Neuronal stem cell (in vitro differentiated cells): ENCODE measurements around the gene HS3ST6.
"Not testable (repeated sequence)": the region's sequence is repeated elsewhere in the genome, so short reads cannot be mapped to it uniquely, and the experiment has no call there.

ENCODE experiments used
- DNase-seq: peaks from one replicate; pipeline ENCODE4 v3.0.0-alpha.2; 2013; ENCODE audit warnings: low spot score
- H2AFZ ChIP-seq: one replicate; pipeline ENCODE4 v1.6.1; 2013; ENCODE audit warnings: mild to moderate bottlenecking, low read length, inconsistent platforms
- H2AK5ac ChIP-seq: 2 replicates; pipeline ENCODE4 v1.6.1; 2013; ENCODE audit warnings: low read depth, mild to moderate bottlenecking, inconsistent platforms, low read length, moderate library complexity, mixed read lengths
- H2BK120ac ChIP-seq: 2 replicates; pipeline ENCODE4 v1.6.1; 2013; ENCODE audit warnings: low read depth, mild to moderate bottlenecking, inconsistent platforms, low read length, moderate library complexity, mixed read lengths
- H2BK12ac ChIP-seq: one replicate; pipeline ENCODE4 v1.6.1; 2013; ENCODE audit warnings: low read length, inconsistent platforms
- H2BK15ac ChIP-seq: 2 replicates; pipeline ENCODE4 v1.6.1; 2013; ENCODE audit warnings: mild to moderate bottlenecking, low read length, inconsistent platforms, mixed read lengths
- H2BK5ac ChIP-seq: one replicate; pipeline ENCODE4 v1.6.1; 2013; ENCODE audit warnings: inconsistent platforms, mild to moderate bottlenecking, low read length, moderate library complexity
- H3K14ac ChIP-seq: one replicate; pipeline ENCODE4 v1.6.1; 2013; ENCODE audit warnings: low read length, inconsistent platforms
- H3K18ac ChIP-seq: 2 replicates; pipeline ENCODE4 v1.6.1; 2013; ENCODE audit warnings: low read length, inconsistent platforms
- H3K23ac ChIP-seq: 2 replicates; pipeline ENCODE4 v1.6.1; 2013; ENCODE audit warnings: low read depth, mild to moderate bottlenecking, mixed read lengths, low read length, inconsistent platforms; ENCODE audit not compliant: poor library complexity
- H3K27ac ChIP-seq: replicated peaks from 3 replicates; pipeline ENCODE4 v1.5.1; 2013; ENCODE audit warnings: low read length, inconsistent platforms
- H3K27me3 ChIP-seq, 3 experiments: 2 replicates each; pipeline ENCODE4 v1.6.1; 2013; ENCODE audit warnings: low read length in 3 of 3, mild to moderate bottlenecking in 2 of 3, inconsistent platforms in 1 of 3, low read depth in 1 of 3, mixed read lengths in 1 of 3, moderate library complexity in 1 of 3; ENCODE audit not compliant: control insufficient read depth in 3 of 3, insufficient read depth in 3 of 3
- H3K36me3 ChIP-seq, 2 donors: replicated peaks in 1 of 2; 2 replicates each; pipeline ENCODE4 v1.6.1; 2013; ENCODE audit warnings: low read length in 2 of 2; ENCODE audit not compliant: control insufficient read depth in 2 of 2, insufficient read depth in 2 of 2
- H3K4ac ChIP-seq: 2 replicates; pipeline ENCODE4 v1.6.1; 2013; ENCODE audit warnings: inconsistent platforms, mild to moderate bottlenecking, low read length, moderate library complexity
- H3K4me1 ChIP-seq, 2 donors: 1 replicate in 1 of 2; 2 replicates in 1 of 2; pipeline ENCODE4 v1.6.1; 2013; ENCODE audit warnings: low read length in 2 of 2, low read depth in 1 of 2; ENCODE audit not compliant: control insufficient read depth in 2 of 2, insufficient read depth in 1 of 2
- H3K4me2 ChIP-seq: one replicate; pipeline ENCODE4 v1.6.1; 2013; ENCODE audit warnings: mild to moderate bottlenecking, low read length, inconsistent platforms; ENCODE audit not compliant: insufficient read depth, poor library complexity, severe bottlenecking
- H3K4me3 ChIP-seq, 2 donors: 2 replicates each; pipeline ENCODE4 v1.5.1; 2013; ENCODE audit warnings: low read length in 2 of 2, mild to moderate bottlenecking in 2 of 2, inconsistent platforms in 1 of 2, moderate library complexity in 1 of 2
- H3K79me1 ChIP-seq: one replicate; pipeline ENCODE4 v1.6.1; 2013; ENCODE audit warnings: low read depth, mild to moderate bottlenecking, inconsistent platforms, low read length, moderate library complexity
- H3K9ac ChIP-seq: one replicate; pipeline ENCODE4 v1.6.1; 2013; ENCODE audit warnings: mild to moderate bottlenecking, low read depth, low read length, inconsistent platforms; ENCODE audit not compliant: poor library complexity
- H3K9me3 ChIP-seq, 2 donors: replicated peaks in 1 of 2; 2 replicates each; pipeline versions ENCODE3 to v1.6.1; 2013; ENCODE audit warnings: low read length in 2 of 2, mild to moderate bottlenecking in 2 of 2, inconsistent platforms in 1 of 2, low read depth in 1 of 2, mixed read lengths in 1 of 2, moderate library complexity in 1 of 2; ENCODE audit not compliant: control insufficient read depth in 2 of 2, insufficient read depth in 1 of 2
- H4K8ac ChIP-seq: one replicate; pipeline ENCODE4 v1.6.1; 2013; ENCODE audit warnings: low read depth, mild to moderate bottlenecking, inconsistent platforms, low read length, moderate library complexity
- H4K91ac ChIP-seq: one replicate; pipeline ENCODE4 v1.6.1; 2013; ENCODE audit warnings: low read length, low read depth, mild to moderate bottlenecking, inconsistent platforms; ENCODE audit not compliant: poor library complexity
- WGBS, 2 donors: extraction: QIAGEN DNeasy Blood & Tissue Kit; methylation state at CpG; one replicate each; pipeline ENCODE4 v1.1.7; 2013; ENCODE audit warnings: missing lambda C conversion rate in 2 of 2, mixed read lengths in 1 of 2; ENCODE audit not compliant: insufficient read length in 2 of 2, insufficient replicate concordance in 1 of 2; ENCODE audit errors: extremely low coverage in 2 of 2; 5-methylcytosine and 5-hydroxymethylcytosine counted together

The HS3ST6 gene

DNA sequence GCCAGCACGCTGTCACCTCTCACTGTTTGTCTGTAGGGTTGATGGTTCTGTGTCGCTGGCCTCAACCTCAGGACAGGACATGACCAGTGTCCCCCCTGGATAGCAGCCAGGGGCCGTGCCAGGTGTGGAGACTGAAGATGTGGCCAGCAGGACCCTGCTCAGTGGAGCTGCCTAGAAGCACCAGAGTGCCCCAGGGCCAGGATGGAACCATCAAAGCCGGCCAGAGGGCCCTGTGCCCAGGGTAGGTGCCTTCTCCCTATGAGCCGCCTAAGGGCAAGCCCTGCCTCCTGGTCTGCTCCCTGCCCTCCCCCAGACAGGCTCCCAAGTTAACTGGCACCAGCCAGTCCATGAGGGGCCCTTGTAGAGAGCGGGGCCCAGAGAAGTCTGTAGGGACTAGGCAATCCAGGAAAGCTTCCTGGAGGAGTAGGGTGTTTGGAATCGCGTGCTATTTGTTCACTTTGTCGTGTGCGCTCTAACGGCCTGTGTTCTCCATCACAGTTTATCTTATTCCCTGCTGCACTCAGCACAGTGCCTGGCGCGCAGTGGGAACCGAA, 40.6 kb upstream of the HS3ST6 start:
- no peak overlapping the region for H2BK5ac ChIP-seq
- WGBS, 2 donors, result no CpG with 5 or more reads among the region's 14 CpGs
- H2AFZ ChIP-seq, result peak overlapping the region; percentile 94
- H3K9me3 ChIP-seq, result no peaks in the 10 kb centered on the region
- peak overlapping the region; percentile 14 for H3K4ac ChIP-seq
- H3K14ac ChIP-seq, result no peak overlapping the region
- peak overlapping the region; percentile 70 for H4K8ac ChIP-seq
- H3K9ac ChIP-seq, result no peak overlapping the region
- H3K4me3 ChIP-seq, result peak overlapping the region; percentile 16 to 77
- H3K36me3 ChIP-seq, result peaks cover 17 to 32% of the 10 kb centered on the region in 2 donors
- H3K27me3 ChIP-seq, result no peaks in the 10 kb centered on the region
- H4K91ac ChIP-seq, result no peak overlapping the region
- H2BK120ac ChIP-seq, result no peak overlapping the region
- no peak overlapping the region for H2BK12ac ChIP-seq
- peaks cover 7 to 9% of the 10 kb centered on the region in 2 donors for H3K4me1 ChIP-seq
- H3K27ac ChIP-seq, result no peak overlapping the region
- H2AK5ac ChIP-seq, result peak overlapping the region; percentile 85
- no peak for DNase-seq
- H2BK15ac ChIP-seq, result peak overlapping the region; percentile 50
- H3K18ac ChIP-seq, result peak overlapping the region; percentile 81
- peak overlapping the region; percentile 45 for H3K4me2 ChIP-seq
- H3K23ac ChIP-seq, result peak overlapping the region; percentile 47
- peaks cover 6% of the 10 kb centered on the region for H3K79me1 ChIP-seq

GRCh38 chr16:1958143-1958491, 39.9 kb upstream of the HS3ST6 start:
- not testable (repeated sequence) for H3K4me1 ChIP-seq, H3K14ac ChIP-seq, H3K4ac ChIP-seq, H3K9me3 ChIP-seq, H3K27ac ChIP-seq, H3K9ac ChIP-seq, H4K91ac ChIP-seq, H3K4me3 ChIP-seq, H2BK15ac ChIP-seq, H2BK5ac ChIP-seq, H3K18ac ChIP-seq, H2BK12ac ChIP-seq, H3K79me1 ChIP-seq, H2BK120ac ChIP-seq, H3K27me3 ChIP-seq, H3K4me2 ChIP-seq, H2AK5ac ChIP-seq, H2AFZ ChIP-seq, DNase-seq, H4K8ac ChIP-seq, H3K23ac ChIP-seq
- no CpG with 5 or more reads among the region's 30 CpGs for WGBS, 2 donors
- H3K36me3 ChIP-seq, result peaks cover 13 to 25% of the 10 kb centered on the region in 2 donors

GRCh38 chr16:1957434-1958142, 39.4 kb upstream of the HS3ST6 start:
- H3K18ac ChIP-seq, H2BK120ac ChIP-seq, H2BK15ac ChIP-seq, H2BK5ac ChIP-seq, H3K4me3 ChIP-seq, H3K14ac ChIP-seq, H3K4me1 ChIP-seq, H3K23ac ChIP-seq, H2BK12ac ChIP-seq, H4K8ac ChIP-seq, H3K9ac ChIP-seq, H3K27me3 ChIP-seq, H3K4ac ChIP-seq, H4K91ac ChIP-seq, H3K9me3 ChIP-seq, H3K79me1 ChIP-seq, H2AFZ ChIP-seq, H2AK5ac ChIP-seq, H3K27ac ChIP-seq, DNase-seq: not testable (repeated sequence)
- no CpG with 5 or more reads among the region's 22 CpGs for WGBS, 2 donors
- peak overlapping the region; percentile 18 for H3K4me2 ChIP-seq
- H3K36me3 ChIP-seq, result peaks cover 9 to 20% of the 10 kb centered on the region in 2 donors

DNA sequence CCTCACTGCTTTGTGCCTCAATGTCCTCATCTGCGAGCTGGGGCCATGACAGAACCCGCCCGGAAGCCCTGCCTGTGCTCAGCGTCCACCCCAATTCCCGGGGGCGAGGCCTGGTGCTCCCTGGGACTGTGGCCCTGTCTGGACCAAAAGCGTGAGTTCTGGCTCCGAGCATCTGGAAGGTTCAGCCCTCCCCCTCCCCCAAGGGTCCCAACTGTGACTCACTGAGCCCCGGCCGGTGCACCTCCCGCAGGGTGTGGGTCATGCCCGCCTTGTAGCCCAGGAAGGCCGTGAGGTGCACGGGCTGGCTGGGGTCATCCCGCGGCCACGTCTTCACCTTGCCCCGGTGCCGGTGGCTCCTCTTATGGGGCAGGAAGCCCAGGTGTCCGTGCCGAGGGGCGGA, 35.5 kb upstream of the HS3ST6 start:
- peak overlapping the region; percentile 53 for H3K4ac ChIP-seq
- peak overlapping the region; percentile 8 for H3K18ac ChIP-seq
- H4K91ac ChIP-seq, result no peak overlapping the region
- H3K4me1 ChIP-seq, result no peaks in the 10 kb centered on the region
- H3K4me2 ChIP-seq, result no peak overlapping the region
- no peaks in the 10 kb centered on the region for H3K36me3 ChIP-seq
- no peak overlapping the region for H3K9ac ChIP-seq
- DNase-seq, result no peak
- no peak overlapping the region for H3K4me3 ChIP-seq
- peak overlapping the region; percentile 9 for H2BK15ac ChIP-seq
- H2BK12ac ChIP-seq, result peak overlapping the region; percentile 41
- no peaks in the 10 kb centered on the region for H3K27me3 ChIP-seq
- no peak overlapping the region for H4K8ac ChIP-seq
- no peak overlapping the region for H3K27ac ChIP-seq
- H2AK5ac ChIP-seq, result peak overlapping the region; percentile 47
- no peak overlapping the region for H3K14ac ChIP-seq
- H2BK120ac ChIP-seq, result no peak overlapping the region
- H3K9me3 ChIP-seq, result no peaks in the 10 kb centered on the region
- no CpG with 5 or more reads among the region's 22 CpGs for WGBS, 2 donors
- H3K79me1 ChIP-seq, result no peaks in the 10 kb centered on the region
- no peak overlapping the region for H2AFZ ChIP-seq
- no peak overlapping the region for H3K23ac ChIP-seq
- no peak overlapping the region for H2BK5ac ChIP-seq
